ENCODE results near the gene NDUFS6.

Gene NDUFS6

DNA sequence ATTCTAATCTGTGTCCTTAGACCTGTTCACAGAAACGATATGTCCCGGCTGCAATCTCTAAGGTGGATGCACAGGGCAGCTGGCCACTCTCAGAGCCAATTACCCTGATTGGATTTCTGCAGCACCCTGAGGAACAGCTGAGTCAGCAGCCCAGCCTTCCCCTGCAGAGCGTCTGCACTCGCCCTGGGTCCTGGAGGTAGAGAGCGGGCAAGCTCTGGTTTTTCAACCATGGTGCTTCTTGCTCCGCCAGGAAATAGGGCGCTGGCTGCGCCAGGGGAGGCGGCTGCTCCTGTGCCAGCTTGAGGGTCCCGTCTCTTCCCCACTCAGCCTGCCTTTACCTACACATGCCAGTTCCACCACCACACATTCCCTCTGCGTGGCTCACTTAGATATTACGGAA, 19.2 kb downstream of the NDUFS6 start:
- H3F3A ChIP-seq (ENCODE audit: control insufficient read depth, insufficient read depth), result no peaks in the 10 kb centered on the region
- H3K79me2 ChIP-seq (ENCODE audit: control insufficient read depth, low read length), result peaks cover 7% of the 10 kb centered on the region
- no peak overlapping the region for H3K27ac ChIP-seq (ENCODE audit: low read depth, low read length)
- peaks cover 78% of the 10 kb centered on the region for H3K36me3 ChIP-seq (ENCODE audit: control insufficient read depth, low read length)
- TF ChIP-seq EZH2phosphoT487 (IDR thresholded peaks at IDR 0.05; ENCODE audit: borderline replicate concordance, low read length), result no peak
- TF ChIP-seq, protein P1, sequence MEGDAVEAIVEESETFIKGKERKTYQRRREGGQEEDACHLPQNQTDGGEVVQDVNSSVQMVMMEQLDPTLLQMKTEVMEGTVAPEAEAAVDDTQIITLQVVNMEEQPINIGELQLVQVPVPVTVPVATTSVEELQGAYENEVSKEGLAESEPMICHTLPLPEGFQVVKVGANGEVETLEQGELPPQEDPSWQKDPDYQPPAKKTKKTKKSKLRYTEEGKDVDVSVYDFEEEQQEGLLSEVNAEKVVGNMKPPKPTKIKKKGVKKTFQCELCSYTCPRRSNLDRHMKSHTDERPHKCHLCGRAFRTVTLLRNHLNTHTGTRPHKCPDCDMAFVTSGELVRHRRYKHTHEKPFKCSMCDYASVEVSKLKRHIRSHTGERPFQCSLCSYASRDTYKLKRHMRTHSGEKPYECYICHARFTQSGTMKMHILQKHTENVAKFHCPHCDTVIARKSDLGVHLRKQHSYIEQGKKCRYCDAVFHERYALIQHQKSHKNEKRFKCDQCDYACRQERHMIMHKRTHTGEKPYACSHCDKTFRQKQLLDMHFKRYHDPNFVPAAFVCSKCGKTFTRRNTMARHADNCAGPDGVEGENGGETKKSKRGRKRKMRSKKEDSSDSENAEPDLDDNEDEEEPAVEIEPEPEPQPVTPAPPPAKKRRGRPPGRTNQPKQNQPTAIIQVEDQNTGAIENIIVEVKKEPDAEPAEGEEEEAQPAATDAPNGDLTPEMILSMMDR (IDR thresholded peaks at IDR 0.05; ENCODE audit: low read depth, low read length, poor library complexity, severe bottlenecking), result no peak
- H3K27me3 ChIP-seq (ENCODE audit: control insufficient read depth, low read length), result no peaks in the 10 kb centered on the region
- no peaks in the 10 kb centered on the region for H3K9me2 ChIP-seq (replicated peaks; ENCODE audit: control insufficient read depth, low read length)
- no peak overlapping the region for H3K4me2 ChIP-seq (ENCODE audit: low read length)
- peaks cover 21% of the 10 kb centered on the region for H3K4me1 ChIP-seq (ENCODE audit: control insufficient read depth, low read length)
- no peaks in the 10 kb centered on the region for H4K20me1 ChIP-seq (ENCODE audit: control insufficient read depth, insufficient read depth, low read depth, low read length)
- no peak overlapping the region for H3K4me3 ChIP-seq (ENCODE audit: low read length)
- H3K9me3 ChIP-seq (ENCODE audit: control insufficient read depth, insufficient read depth, low read length), result no peaks in the 10 kb centered on the region

DNA sequence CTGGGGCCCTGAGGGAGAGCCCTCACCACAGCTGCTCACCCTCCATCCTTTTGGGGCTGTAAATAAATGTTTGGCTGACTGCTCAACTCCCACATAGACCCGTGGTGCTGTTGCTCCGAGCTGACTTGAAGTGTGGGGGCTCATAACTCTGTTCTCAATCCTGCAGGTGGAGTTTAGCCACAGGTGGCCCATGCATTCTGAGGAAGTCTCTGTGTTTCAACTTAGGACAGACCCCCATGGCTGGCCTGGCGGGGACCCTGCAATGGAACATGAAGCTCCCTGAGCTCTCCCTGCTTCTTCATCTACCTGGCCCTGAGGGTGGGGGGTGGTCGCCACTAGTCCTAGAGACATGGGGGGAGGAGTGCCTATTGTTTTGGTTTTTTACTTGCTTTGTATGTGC, 19.7 kb downstream of the NDUFS6 start:
- peaks cover 78% of the 10 kb centered on the region for H3K36me3 ChIP-seq (ENCODE audit: control insufficient read depth, low read length)
- H3K27me3 ChIP-seq (ENCODE audit: control insufficient read depth, low read length), result no peaks in the 10 kb centered on the region
- H3K9me3 ChIP-seq (ENCODE audit: control insufficient read depth, insufficient read depth, low read length), result no peaks in the 10 kb centered on the region
- TF ChIP-seq, protein P1 (IDR thresholded peaks at IDR 0.05; ENCODE audit: low read depth, low read length, poor library complexity, severe bottlenecking), result no peak
- TF ChIP-seq EZH2phosphoT487 (IDR thresholded peaks at IDR 0.05; ENCODE audit: borderline replicate concordance, low read length), result no peak
- H4K20me1 ChIP-seq (ENCODE audit: control insufficient read depth, insufficient read depth, low read depth, low read length), result no peaks in the 10 kb centered on the region
- H3K27ac ChIP-seq (ENCODE audit: low read depth, low read length), result no peak overlapping the region
- peaks cover 7% of the 10 kb centered on the region for H3K79me2 ChIP-seq (ENCODE audit: control insufficient read depth, low read length)
- H3K4me3 ChIP-seq (ENCODE audit: low read length), result no peak overlapping the region
- H3F3A ChIP-seq (ENCODE audit: control insufficient read depth, insufficient read depth), result no peaks in the 10 kb centered on the region
- no peak overlapping the region for H3K4me2 ChIP-seq (ENCODE audit: low read length)
- H3K9me2 ChIP-seq (replicated peaks; ENCODE audit: control insufficient read depth, low read length), result no peaks in the 10 kb centered on the region
- peaks cover 21% of the 10 kb centered on the region for H3K4me1 ChIP-seq (ENCODE audit: control insufficient read depth, low read length)

DNA sequence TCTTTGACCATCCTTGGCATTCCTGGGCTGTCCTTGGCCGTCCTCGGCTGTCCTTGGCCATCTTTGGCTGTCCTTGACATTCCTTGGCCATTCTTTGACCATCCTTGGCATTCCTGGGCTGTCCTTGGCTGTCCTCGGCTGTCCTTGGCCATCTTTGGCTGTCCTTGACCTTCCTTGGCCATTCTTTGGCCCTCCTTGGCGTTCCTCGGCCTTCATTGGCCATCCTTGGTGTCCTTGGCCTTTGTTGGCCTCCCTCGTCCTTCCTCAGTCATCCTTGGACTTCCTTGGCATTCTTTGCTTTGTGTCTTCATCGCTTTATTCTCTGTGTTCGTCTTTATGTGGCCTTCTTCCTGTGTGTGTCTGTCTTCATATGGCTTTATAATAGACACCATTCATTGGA, 20.7 kb downstream of the NDUFS6 start:
- Histone ChIP-seq H3K9me2 (replicated peaks; ENCODE audit: control insufficient read depth, low read length) (no peaks in the 10 kb centered on the region), H3K4me2 (ENCODE audit: low read length) (no peak overlapping the region), H3K27ac (ENCODE audit: low read depth, low read length) (no peak overlapping the region), H3K27me3 (ENCODE audit: control insufficient read depth, low read length) (no peaks in the 10 kb centered on the region), H3F3A (ENCODE audit: control insufficient read depth, insufficient read depth) (no peaks in the 10 kb centered on the region), H3K79me2 (ENCODE audit: control insufficient read depth, low read length) (peaks cover 7% of the 10 kb centered on the region), H3K9me3 (ENCODE audit: control insufficient read depth, insufficient read depth, low read length) (no peaks in the 10 kb centered on the region), H3K4me1 (ENCODE audit: control insufficient read depth, low read length) (peaks cover 21% of the 10 kb centered on the region), H3K4me3 (ENCODE audit: low read length) (no peak overlapping the region), H3K36me3 (ENCODE audit: control insufficient read depth, low read length) (peaks cover 75% of the 10 kb centered on the region), H4K20me1 (ENCODE audit: control insufficient read depth, insufficient read depth, low read depth, low read length) (no peaks in the 10 kb centered on the region)
- TF ChIP-seq EZH2phosphoT487 (IDR thresholded peaks at IDR 0.05; ENCODE audit: borderline replicate concordance, low read length), result no peak
- TF ChIP-seq, protein P1 (IDR thresholded peaks at IDR 0.05; ENCODE audit: low read depth, low read length, poor library complexity, severe bottlenecking), result no peak

Data from DOHH2 (cell line).